Chondrocyte (in vitro differentiated cells): ENCODE results near the gene RNF144A. TPM values are rescaled to one million over a fixed set of nuclear protein-coding genes. Genes with fewer than 3 reads are reported as not detected.

Experiments
- DNase-seq: peaks from one replicate; pipeline ENCODE4 v3.0.0; 2021; ENCODE audit warnings: mixed read lengths, low spot score
- H3K27ac Mint-ChIP-seq: one replicate; pipeline ENCODE4 v1.8.0; 2021; ENCODE audit warnings: mild to moderate bottlenecking, moderate library complexity, mixed read lengths; ENCODE audit not compliant: unreplicated experiment
- H3K27me3 Mint-ChIP-seq: 2 replicates; pipeline ENCODE4 v1.8.0; 2021; ENCODE audit warnings: low read depth, mixed read lengths
- H3K36me3 Mint-ChIP-seq: 2 replicates; pipeline ENCODE4 v1.8.0; 2021; ENCODE audit warnings: low read depth, mixed read lengths
- H3K4me1 Mint-ChIP-seq: 2 replicates; pipeline ENCODE4 v1.8.0; 2021; ENCODE audit warnings: low read depth, mild to moderate bottlenecking, mixed read lengths
- H3K4me3 Mint-ChIP-seq: one replicate; pipeline ENCODE4 v1.8.0; 2021; ENCODE audit warnings: mild to moderate bottlenecking, moderate library complexity, mixed read lengths; ENCODE audit not compliant: unreplicated experiment
- H3K9me3 Mint-ChIP-seq: 2 replicates; pipeline ENCODE4 v1.8.0; 2021; ENCODE audit warnings: low read depth, mixed read lengths
- total RNA-seq: library from RNA; stranded (reverse); gene quantifications from 3 replicates; pipeline ENCODE4 v1.2.1, GENCODE V29; 2021
- TF ChIP-seq, protein P1 (sequence below): fragments of 200-600 bp; sonication (generic); IDR thresholded peaks from 2 replicates; pipeline ENCODE4 v1.5.0; 2021; ENCODE audit warnings: antibody characterized with exemption, mild to moderate bottlenecking, moderate library complexity

The RNF144A gene
- total RNA-seq, 1 donor from 2014 or later = 10.9 TPM

DNA sequence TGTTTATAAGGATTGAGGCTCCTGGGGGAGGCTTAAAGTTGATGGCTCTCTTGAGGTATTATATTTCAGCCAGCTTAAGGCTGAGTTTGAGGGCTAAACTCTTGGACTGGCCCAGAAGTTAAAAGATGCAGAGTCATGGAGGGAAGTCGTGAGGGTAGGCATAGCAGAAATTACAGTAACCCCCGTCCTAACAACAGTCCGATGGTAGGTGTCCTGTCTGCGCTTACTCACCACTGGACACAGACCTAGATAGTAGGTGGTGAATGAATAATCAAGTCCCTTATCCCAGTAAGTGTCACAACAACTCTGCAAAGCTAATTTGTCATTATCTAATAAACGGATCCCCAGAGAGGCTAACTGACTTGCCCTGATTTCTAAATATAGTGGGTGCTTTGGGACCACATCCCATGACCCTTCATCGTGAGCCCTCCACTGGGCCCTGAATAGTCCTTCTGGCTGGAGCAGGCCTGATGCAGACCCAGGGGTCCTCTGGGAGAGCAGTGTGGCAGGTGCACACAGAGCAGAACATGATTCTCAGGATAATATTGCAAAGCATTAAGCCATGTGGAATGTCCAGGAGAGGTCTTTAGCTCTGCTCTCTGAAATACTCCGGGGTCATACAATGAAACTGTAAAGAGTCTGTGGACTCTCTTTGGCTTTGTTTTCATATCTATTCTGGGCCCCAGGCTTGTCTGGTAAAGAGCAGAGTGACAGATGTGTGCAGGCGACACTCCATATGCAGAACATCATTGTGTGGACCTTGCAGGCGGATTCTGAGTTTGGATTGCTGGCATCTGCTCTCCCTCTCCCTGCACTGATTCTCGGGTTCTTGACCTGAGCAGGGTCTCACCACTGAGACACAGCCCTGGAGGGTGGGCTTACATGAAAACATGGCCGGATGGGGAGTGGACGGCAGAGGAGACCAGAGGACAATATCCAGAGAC lies 98.1 kb downstream of the RNF144A start:
- Mint-ChIP-seq H3K36me3 (no peaks in the 10 kb centered on the region), H3K4me3 (no peak overlapping the region), H3K9me3 (no peaks in the 10 kb centered on the region), H3K27me3 (no peaks in the 10 kb centered on the region), H3K27ac (no peak overlapping the region), H3K4me1 (peaks cover 37% of the 10 kb centered on the region)
- no peak for DNase-seq
- TF ChIP-seq, protein P1, sequence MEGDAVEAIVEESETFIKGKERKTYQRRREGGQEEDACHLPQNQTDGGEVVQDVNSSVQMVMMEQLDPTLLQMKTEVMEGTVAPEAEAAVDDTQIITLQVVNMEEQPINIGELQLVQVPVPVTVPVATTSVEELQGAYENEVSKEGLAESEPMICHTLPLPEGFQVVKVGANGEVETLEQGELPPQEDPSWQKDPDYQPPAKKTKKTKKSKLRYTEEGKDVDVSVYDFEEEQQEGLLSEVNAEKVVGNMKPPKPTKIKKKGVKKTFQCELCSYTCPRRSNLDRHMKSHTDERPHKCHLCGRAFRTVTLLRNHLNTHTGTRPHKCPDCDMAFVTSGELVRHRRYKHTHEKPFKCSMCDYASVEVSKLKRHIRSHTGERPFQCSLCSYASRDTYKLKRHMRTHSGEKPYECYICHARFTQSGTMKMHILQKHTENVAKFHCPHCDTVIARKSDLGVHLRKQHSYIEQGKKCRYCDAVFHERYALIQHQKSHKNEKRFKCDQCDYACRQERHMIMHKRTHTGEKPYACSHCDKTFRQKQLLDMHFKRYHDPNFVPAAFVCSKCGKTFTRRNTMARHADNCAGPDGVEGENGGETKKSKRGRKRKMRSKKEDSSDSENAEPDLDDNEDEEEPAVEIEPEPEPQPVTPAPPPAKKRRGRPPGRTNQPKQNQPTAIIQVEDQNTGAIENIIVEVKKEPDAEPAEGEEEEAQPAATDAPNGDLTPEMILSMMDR = no peak

DNA sequence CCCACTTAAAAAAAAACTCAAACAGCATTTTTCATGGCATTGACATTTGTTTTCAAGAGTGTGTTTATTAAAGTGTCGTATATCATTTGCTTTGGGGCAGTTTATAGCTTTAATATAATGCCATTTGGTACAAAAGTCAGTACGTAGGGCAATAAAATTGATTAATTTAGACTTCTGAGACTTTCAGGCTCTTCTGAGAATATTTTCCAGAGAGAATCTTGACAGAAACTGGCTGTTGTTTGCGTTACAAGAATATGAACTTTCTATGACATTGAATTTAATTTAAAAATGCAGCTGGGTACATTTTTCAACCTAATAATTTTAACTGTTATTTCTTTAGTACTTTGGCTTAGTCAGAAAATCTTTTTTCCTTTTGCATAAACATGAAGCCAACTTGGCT lies 98.9 kb downstream of the RNF144A start:
- H3K9me3 Mint-ChIP-seq = no peaks in the 10 kb centered on the region
- DNase-seq = no peak
- H3K36me3 Mint-ChIP-seq = no peaks in the 10 kb centered on the region
- H3K4me3 Mint-ChIP-seq = no peak overlapping the region
- peaks cover 30% of the 10 kb centered on the region for H3K4me1 Mint-ChIP-seq
- TF ChIP-seq, protein P1 = no peak
- H3K27me3 Mint-ChIP-seq = no peaks in the 10 kb centered on the region
- no peak overlapping the region for H3K27ac Mint-ChIP-seq

DNA sequence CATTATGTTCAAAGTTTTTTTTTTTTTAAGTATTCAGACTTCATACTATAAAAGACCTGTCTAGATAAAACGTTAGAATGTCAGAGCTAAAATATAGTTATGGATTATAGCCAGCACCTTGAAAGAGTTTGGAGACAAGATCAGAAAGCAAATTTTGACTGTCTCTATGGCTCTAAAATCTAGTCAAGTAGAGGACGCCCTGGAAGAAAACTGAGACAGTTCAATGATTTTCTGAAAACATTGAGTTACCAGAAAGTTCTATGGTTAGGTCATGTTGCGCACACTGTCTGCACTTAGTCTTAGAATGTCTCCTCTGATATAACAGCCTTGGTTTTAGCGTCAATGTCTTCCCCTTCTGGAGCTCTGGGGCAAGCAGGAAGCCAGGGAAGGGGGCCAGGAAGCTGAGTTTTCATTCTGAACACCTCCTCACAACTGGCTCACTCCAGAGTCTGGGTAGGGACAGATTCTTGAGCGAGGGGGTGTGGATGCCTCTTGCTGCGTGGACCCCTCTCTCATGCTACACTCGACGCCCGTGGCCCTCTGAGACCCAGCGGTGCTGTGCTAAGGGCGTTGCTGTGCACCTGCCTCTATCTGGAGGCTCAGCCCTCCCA lies 99.5 kb downstream of the RNF144A start:
- Mint-ChIP-seq H3K27me3 (no peaks in the 10 kb centered on the region), H3K4me3 (no peak overlapping the region), H3K9me3 (no peaks in the 10 kb centered on the region), H3K27ac (no peak overlapping the region), H3K4me1 (peaks cover 25% of the 10 kb centered on the region), H3K36me3 (peaks cover 4% of the 10 kb centered on the region)
- DNase-seq = no peak
- TF ChIP-seq, protein P1 = no peak

DNA sequence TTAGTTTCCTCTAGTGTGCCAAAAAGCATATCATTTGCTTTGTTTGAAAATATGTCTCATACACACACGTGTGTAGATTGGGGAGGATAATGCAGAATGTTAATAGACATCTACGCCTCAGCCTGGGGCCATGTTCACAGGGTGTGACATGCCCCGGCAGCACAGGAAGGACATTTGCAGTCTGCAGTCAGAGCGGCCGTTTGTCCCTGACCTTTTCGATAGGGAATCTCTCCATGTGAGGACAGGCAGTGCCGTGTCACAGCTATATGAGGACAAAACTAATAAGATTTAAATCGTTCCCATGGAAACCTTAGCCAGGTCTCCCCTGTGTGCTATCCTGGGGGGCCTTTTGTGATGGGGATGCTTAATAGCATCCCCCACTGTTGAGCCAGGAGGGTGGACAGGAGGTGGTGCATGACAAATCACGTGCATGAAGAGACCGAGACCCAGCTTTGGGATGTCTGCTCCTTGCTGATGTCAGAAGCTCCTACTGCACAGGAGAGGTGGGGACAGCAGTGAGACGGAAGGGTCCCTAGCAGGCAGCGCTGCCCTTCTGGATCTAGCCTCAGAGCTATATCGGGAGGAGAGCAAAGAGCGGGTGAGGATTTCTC lies 100.6 kb downstream of the RNF144A start:
- Mint-ChIP-seq H3K27ac (no peak overlapping the region), H3K36me3 (peaks cover 4% of the 10 kb centered on the region), H3K27me3 (no peaks in the 10 kb centered on the region), H3K4me3 (no peak overlapping the region), H3K9me3 (no peaks in the 10 kb centered on the region), H3K4me1 (peaks cover 31% of the 10 kb centered on the region)
- DNase-seq = no peak
- TF ChIP-seq, protein P1 = no peak

DNA sequence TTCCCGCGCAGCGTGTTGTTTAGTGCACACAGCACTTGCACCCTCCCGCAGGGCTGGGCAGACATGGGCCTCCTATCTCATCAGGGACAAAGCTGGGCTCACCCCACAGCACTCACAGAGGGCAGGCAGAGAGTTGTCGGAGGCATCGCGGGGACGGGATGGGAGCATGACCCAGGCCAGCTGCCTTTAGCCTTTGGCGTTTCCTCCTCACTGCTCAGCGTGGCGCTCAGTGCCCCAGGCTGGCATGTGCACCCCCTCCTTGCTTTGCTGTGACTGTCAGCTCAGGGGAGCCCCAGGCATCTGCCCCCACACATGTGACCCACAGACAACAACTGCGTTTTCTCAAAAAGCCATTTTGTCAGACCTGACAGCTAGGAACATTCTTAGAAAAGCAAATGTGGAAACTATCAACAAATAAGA lies 101.1 kb downstream of the RNF144A start:
- peaks cover 4% of the 10 kb centered on the region for H3K36me3 Mint-ChIP-seq
- H3K27me3 Mint-ChIP-seq = no peaks in the 10 kb centered on the region
- TF ChIP-seq, protein P1 = no peak
- H3K27ac Mint-ChIP-seq = no peak overlapping the region
- H3K9me3 Mint-ChIP-seq = no peaks in the 10 kb centered on the region
- DNase-seq = no peak
- peaks cover 36% of the 10 kb centered on the region for H3K4me1 Mint-ChIP-seq
- no peak overlapping the region for H3K4me3 Mint-ChIP-seq
